A549 (cell line): ENCODE data around the gene FCRL4. TPM values are rescaled to one million over a fixed set of nuclear protein-coding genes. Genes with fewer than 3 reads are reported as not detected.
"Not testable (repeated sequence)": the region's sequence is repeated elsewhere in the genome, so short reads cannot be mapped to it uniquely, and the experiment has no call there.

Source experiments
- ATAC-seq, 2 experiments: fragments of 200-7000 bp in 1 of 2; fragments of >200 bp in 1 of 2; cut with Nextera tagmentation in 1 of 2; cut with Tn5 transposase in 1 of 2; 3 replicates each; pipeline versions ENCODE4 v1.8.0 to v1.9.1; 2018 to 2020; ENCODE audit warnings: mild to moderate bottlenecking in 1 of 2, moderate library complexity in 1 of 2
- CTCF ChIA-PET: fragments of 300-600 bp; sonication (Branson Sonifier 250); formaldehyde crosslinking; extraction: SDS; loops from one replicate; lab custom pipeline; 2021; ENCODE audit warnings: antibody characterized with exemption, inconsistent platforms; lab: Yijun Ruan, JAX
- POLR2A ChIA-PET: fragments of 350-600 bp; formaldehyde crosslinking; extraction: SDS; loops from one replicate; lab custom pipeline; 2021; ENCODE audit warnings: antibody characterized with exemption, inconsistent platforms; lab: Yijun Ruan, JAX
- DNase-seq, 2 experiments: peaks; one replicate each; pipeline versions ENCODE4 v3.0.0 to v3.0.0-alpha.2; 2011 to 2016; ENCODE audit warnings: low read depth in 1 of 2, low spot score in 1 of 2
- FAIRE-seq: peaks from 2 replicates; lab custom pipeline; 2011; peaks lifted over from hg19 to GRCh38; lab: Jason Lieb, UNC
- H3K27ac ChIP-seq, 2 experiments: fragments of >200 bp; sonication (Bioruptor Twin); formaldehyde crosslinking; 3 replicates each; pipeline ENCODE4 v1.5.1; 2016 to 2017
- H3K4me1 ChIP-seq: fragments of >200 bp; sonication (Bioruptor Twin); formaldehyde crosslinking; 3 replicates; pipeline ENCODE4 v1.6.1; 2016
- H3K4me2 ChIP-seq: fragments of >200 bp; sonication (Bioruptor Twin); formaldehyde crosslinking; 3 replicates; pipeline ENCODE4 v1.6.1; 2016
- H3K4me3 ChIP-seq: fragments of >200 bp; sonication (Bioruptor Twin); formaldehyde crosslinking; 3 replicates; pipeline ENCODE4 v1.5.1; 2016
- H3K9me3 ChIP-seq: fragments of >200 bp; sonication (Bioruptor Twin); formaldehyde crosslinking; 3 replicates; pipeline ENCODE4 v1.6.1; 2016
- CHD4 ChIP-seq: fragments of 200-600 bp; sonication (generic); IDR thresholded peaks from 2 replicates; pipeline ENCODE4 v1.6.1; 2016; ENCODE audit warnings: antibody characterized with exemption, mild to moderate bottlenecking, borderline replicate concordance
- FOSB ChIP-seq: fragments of 250-450 bp; sonication (Bioruptor Pico); IDR thresholded peaks from 2 replicates; pipeline ENCODE4 v1.5.0; 2020; ENCODE audit warnings: mild to moderate bottlenecking, moderate library complexity
- HDAC2 ChIP-seq: fragments of 200-600 bp; sonication (generic); IDR thresholded peaks from 2 replicates; pipeline ENCODE4 v1.6.1; 2016
- HOXA7 ChIP-seq: fragments of 250-450 bp; sonication (Bioruptor Pico); IDR thresholded peaks from 2 replicates; pipeline ENCODE4 v1.5.0; 2020; ENCODE audit warnings: mild to moderate bottlenecking, moderate library complexity
- MAFK ChIP-seq: fragments of 450-650 bp; IDR thresholded peaks from 2 replicates; pipeline ENCODE4 v1.6.1; 2014; ENCODE audit not compliant: partially characterized antibody
- MAZ ChIP-seq: fragments of 150-350 bp; IDR thresholded peaks from 2 replicates; pipeline ENCODE4 v1.6.1; 2014; ENCODE audit warnings: antibody characterized with exemption, low read depth, low read length, borderline replicate concordance
- NFE2L2 ChIP-seq: fragments of 150-350 bp; conservative IDR thresholded peaks from 2 replicates; pipeline ENCODE4 v1.6.1; 2014; ENCODE audit warnings: low read length
- NR3C1 ChIP-seq: fragments of >200 bp; sonication (Bioruptor Twin); formaldehyde crosslinking; IDR thresholded peaks from 3 replicates; pipeline ENCODE4 v1.6.1; 2017
- POLR2A ChIP-seq: IDR thresholded peaks from 2 replicates; pipeline ENCODE4 v1.6.1; 2012; ENCODE audit warnings: mild to moderate bottlenecking, low read length
- RFX5 ChIP-seq: fragments of 450-650 bp; IDR thresholded peaks from 2 replicates; pipeline ENCODE4 v1.7.1; 2014; ENCODE audit warnings: antibody characterized with exemption, mild to moderate bottlenecking, moderate library complexity
- SREBF2 ChIP-seq: fragments of 450-650 bp; IDR thresholded peaks from 2 replicates; pipeline ENCODE4 v1.6.1; 2014; ENCODE audit warnings: mild to moderate bottlenecking, moderate library complexity
- TP53 ChIP-seq: fragments of 250-450 bp; sonication (Bioruptor Pico); IDR thresholded peaks from 2 replicates; pipeline ENCODE4 v1.5.0; 2021; ENCODE audit warnings: mild to moderate bottlenecking, moderate library complexity
- WGBS: methylation state at CpG from one replicate; pipeline ENCODE4 v1.1.6; 2017; ENCODE audit errors: missing lambda C conversion rate; 5-methylcytosine and 5-hydroxymethylcytosine counted together
- polyA plus RNA-seq, 4 experiments: library from polyadenylated mRNA; depleted of rRNA in 3 of 4; stranded (reverse); fragments of >200 nt; fragmentation: RNase III in 1 of 4; extraction: RNeasy Plus Mini Kit Qiagen cat#74134 plus additional on column Dnase treatment in 1 of 4; gene quantifications; 2 replicates in 3 of 4; 3 replicates in 1 of 4; pipeline ENCODE4 v1.2.3, GENCODE V29; 2011 to 2017
- TF ChIP-seq, protein P1 (sequence below): fragments of 200-600 bp; sonication (generic); IDR thresholded peaks from 2 replicates; pipeline ENCODE4 v1.6.1; 2016; ENCODE audit warnings: antibody characterized with exemption, mild to moderate bottlenecking, moderate library complexity
- TF ChIP-seq, protein P2 (sequence below): IDR thresholded peaks from 2 replicates; pipeline ENCODE4 v1.6.1; 2012
- TF ChIP-seq, protein P3 (sequence below): fragments of 250-450 bp; sonication (Bioruptor Pico); IDR thresholded peaks from 2 replicates; pipeline ENCODE4 v1.5.0; 2020; ENCODE audit warnings: low read depth, mild to moderate bottlenecking, moderate library complexity

The FCRL4 gene
- polyA plus RNA-seq, 2 of the 4 experiments (the other 2 are of a cell fraction): not detected

DNA sequence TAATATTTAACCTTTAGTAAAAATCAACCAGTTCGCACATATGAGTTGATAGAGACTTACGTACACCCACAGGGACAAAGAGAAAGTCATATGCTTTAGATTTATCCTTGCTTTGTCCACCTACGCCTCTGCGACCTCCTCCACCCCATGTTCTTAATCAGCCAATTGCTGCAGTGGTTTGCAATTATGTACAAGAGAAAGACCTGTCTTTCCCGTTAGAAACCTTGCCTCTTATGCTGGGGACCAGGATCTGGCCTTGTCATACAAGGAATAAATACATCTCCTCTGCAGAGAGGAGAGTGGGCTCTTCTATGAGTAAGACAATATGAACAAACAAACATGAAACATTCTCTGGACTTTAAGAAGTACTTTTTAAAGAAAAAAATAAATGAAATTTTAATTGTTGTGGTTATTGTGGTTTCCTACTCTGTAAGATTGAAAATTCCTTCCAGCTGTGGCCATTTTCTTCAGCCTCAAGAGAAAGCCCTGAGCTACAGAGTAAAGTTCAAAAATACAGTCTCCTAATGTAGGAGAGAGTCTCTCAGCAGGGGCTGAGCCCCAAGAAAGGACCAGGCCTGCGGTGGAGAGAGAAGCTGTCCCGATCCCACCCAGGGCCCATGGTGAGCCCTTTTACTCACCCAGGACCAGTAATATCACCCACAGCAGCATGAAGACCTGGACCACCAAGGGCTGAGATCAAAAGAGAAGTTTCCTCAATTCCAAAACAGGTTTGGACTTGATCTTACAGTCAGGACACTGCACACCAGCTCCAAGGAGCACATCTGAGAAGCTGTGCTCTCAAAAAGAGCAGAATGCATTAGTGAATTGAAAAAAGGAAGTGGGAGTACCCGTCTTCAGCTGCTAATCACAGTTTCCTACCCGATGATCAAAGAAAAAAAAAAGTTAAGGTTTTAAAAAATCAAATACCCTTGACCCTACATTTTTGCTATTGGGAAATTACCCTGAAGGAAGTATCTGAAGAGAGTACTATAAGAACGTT lies 45.9 kb downstream of the FCRL4 start, which contains the start of gene FCRL5:
FCRL5 (minus strand) TSS at position 822 of the 1,000 bp plus-strand sequence; CDS start at position 669, 153 bp downstream.
- ChIA-PET POLR2A (no interaction called here), CTCF (no interaction called here)
- ATAC-seq (no peak), FAIRE-seq (no peak), DNase-seq (no peak)
- H3K27ac ChIP-seq: no peak within 1 kb of the TSS
- no peak within 1 kb of the TSS for H3K4me2 ChIP-seq
- no peak within 1 kb of the TSS for H3K4me3 ChIP-seq
- no peaks in the 10 kb centered on the region for H3K9me3 ChIP-seq
- WGBS: 16% methylated on average over 10 of the region's 10 CpGs
- TF ChIP-seq, protein P1, sequence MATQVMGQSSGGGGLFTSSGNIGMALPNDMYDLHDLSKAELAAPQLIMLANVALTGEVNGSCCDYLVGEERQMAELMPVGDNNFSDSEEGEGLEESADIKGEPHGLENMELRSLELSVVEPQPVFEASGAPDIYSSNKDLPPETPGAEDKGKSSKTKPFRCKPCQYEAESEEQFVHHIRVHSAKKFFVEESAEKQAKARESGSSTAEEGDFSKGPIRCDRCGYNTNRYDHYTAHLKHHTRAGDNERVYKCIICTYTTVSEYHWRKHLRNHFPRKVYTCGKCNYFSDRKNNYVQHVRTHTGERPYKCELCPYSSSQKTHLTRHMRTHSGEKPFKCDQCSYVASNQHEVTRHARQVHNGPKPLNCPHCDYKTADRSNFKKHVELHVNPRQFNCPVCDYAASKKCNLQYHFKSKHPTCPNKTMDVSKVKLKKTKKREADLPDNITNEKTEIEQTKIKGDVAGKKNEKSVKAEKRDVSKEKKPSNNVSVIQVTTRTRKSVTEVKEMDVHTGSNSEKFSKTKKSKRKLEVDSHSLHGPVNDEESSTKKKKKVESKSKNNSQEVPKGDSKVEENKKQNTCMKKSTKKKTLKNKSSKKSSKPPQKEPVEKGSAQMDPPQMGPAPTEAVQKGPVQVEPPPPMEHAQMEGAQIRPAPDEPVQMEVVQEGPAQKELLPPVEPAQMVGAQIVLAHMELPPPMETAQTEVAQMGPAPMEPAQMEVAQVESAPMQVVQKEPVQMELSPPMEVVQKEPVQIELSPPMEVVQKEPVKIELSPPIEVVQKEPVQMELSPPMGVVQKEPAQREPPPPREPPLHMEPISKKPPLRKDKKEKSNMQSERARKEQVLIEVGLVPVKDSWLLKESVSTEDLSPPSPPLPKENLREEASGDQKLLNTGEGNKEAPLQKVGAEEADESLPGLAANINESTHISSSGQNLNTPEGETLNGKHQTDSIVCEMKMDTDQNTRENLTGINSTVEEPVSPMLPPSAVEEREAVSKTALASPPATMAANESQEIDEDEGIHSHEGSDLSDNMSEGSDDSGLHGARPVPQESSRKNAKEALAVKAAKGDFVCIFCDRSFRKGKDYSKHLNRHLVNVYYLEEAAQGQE: no peak
- no peak for TF ChIP-seq HDAC2
- no peaks in the 10 kb centered on the region for H3K4me1 ChIP-seq

DNA sequence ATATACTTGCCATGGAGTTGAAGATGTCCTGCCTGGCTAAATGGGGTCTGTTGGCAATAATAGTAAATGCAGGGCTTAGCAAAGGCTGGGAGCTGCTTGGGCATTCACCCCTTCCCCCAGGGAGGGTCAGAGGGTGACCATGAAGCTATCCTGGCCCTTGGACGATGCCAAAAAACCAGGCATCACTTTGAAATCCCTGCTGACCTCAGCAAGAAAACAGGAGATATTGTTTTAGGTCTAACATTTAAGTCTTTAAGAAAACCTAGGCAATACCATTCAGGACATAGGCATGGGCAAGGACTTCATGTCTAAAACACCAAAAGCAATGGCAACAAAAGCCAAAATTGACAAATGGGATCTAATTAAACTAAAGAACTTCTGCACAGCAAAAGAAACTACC lies 49.8 kb downstream of the FCRL4 start:
- H3K4me1 ChIP-seq, H3K9me3 ChIP-seq, DNase-seq, H3K4me3 ChIP-seq, CTCF ChIA-PET, H3K27ac ChIP-seq, ATAC-seq, H3K4me2 ChIP-seq, POLR2A ChIA-PET, FAIRE-seq: not testable (repeated sequence)
- TF ChIP-seq MAFK: peak; percentile 63
- WGBS: 0% methylated on average over 1 of the region's 1 CpG

DNA sequence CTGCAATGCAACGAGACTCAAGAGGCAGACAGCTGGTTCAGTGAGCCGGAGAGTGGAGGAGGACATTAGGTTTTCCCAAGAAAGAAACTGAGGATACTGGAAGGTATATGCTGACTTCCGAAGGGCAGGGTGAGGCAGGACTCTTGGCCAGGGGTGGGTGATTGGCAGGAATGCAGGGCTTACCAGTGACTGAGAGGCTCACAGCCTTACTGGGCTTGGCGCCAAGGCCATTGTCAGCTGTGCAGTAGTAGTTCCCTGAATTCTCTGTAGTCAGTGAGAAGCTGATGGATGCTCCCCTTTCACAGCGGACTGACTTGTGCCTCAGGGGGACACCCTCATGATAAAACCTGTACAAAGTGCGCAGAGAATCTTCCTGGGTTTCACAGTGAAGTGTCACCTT lies 55.2 kb downstream of the FCRL4 start:
- DNase-seq (no peak), ATAC-seq (no peak), FAIRE-seq (no peak)
- Histone ChIP-seq H3K9me3 (no peaks in the 10 kb centered on the region), H3K4me1 (no peaks in the 10 kb centered on the region), H3K27ac (no peak overlapping the region), H3K4me2 (no peak overlapping the region), H3K4me3 (no peak overlapping the region)
- no peak for TF ChIP-seq HOXA7 (CRISPR knock-in tag)
- TF ChIP-seq, protein P1: no peak
- no peak for TF ChIP-seq CHD4
- no peak for TF ChIP-seq POLR2A
- no peak for TF ChIP-seq NR3C1
- TF ChIP-seq, protein P2, sequence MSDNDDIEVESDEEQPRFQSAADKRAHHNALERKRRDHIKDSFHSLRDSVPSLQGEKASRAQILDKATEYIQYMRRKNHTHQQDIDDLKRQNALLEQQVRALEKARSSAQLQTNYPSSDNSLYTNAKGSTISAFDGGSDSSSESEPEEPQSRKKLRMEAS: no peak
- TF ChIP-seq RFX5: no peak
- TF ChIP-seq, protein P3, sequence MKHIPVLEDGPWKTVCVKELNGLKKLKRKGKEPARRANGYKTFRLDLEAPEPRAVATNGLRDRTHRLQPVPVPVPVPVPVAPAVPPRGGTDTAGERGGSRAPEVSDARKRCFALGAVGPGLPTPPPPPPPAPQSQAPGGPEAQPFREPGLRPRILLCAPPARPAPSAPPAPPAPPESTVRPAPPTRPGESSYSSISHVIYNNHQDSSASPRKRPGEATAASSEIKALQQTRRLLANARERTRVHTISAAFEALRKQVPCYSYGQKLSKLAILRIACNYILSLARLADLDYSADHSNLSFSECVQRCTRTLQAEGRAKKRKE (CRISPR knock-in tag): no peak
- no peak for TF ChIP-seq FOSB (CRISPR knock-in tag)
- TF ChIP-seq SREBF2: no peak
- no peak for TF ChIP-seq NFE2L2
- TF ChIP-seq MAZ: no peak
- no peak for TF ChIP-seq TP53 (CRISPR knock-in tag)
- under 1% methylated on average over 6 of the region's 6 CpGs for WGBS
- ChIA-PET CTCF (no interaction called here), POLR2A (no interaction called here)
